H1 (cell line): Measurements from ENCODE around the gene TXK. TPM values are rescaled to one million over a fixed set of nuclear protein-coding genes. Genes with fewer than 3 reads are reported as not detected.

Experiments
- CTCF ChIA-PET: fragments of 300-600 bp; sonication (Branson Sonifier 250); formaldehyde crosslinking; loops from one replicate; lab custom pipeline; 2021; ENCODE audit not compliant: partially characterized antibody; lab: Charles Lee
- POLR2A ChIA-PET: fragments of 300-600 bp; sonication (Branson Sonifier 250); formaldehyde crosslinking; loops from one replicate; lab custom pipeline; 2021; ENCODE audit warnings: inconsistent platforms; ENCODE audit not compliant: partially characterized antibody; lab: Charles Lee
- DNase-seq, 2 experiments: peaks; one replicate each; pipeline versions ENCODE4 v3.0.0 to v3.0.0-alpha.2; 2010 to 2022; ENCODE audit warnings: low spot score in 2 of 2, low read depth in 1 of 2, mixed read lengths in 1 of 2
- FAIRE-seq: peaks from 2 replicates; lab custom pipeline; 2011; peaks lifted over from hg19 to GRCh38; lab: Jason Lieb, UNC
- H2AFZ ChIP-seq: 2 replicates; pipeline ENCODE4 v1.8.1; 2012; ENCODE audit warnings: low read length, inconsistent platforms
- H2AK5ac ChIP-seq: 2 replicates; pipeline ENCODE4 v1.6.1; 2013; ENCODE audit warnings: low read depth, low read length
- H2BK120ac ChIP-seq: replicated peaks from 2 replicates; pipeline ENCODE3; 2013; ENCODE audit warnings: low read depth, low read length, inconsistent platforms
- H2BK12ac ChIP-seq: 2 replicates; pipeline ENCODE4 v1.6.1; 2013; ENCODE audit warnings: low read depth, low read length
- H2BK15ac ChIP-seq: 2 replicates; pipeline ENCODE4 v1.6.1; 2013; ENCODE audit warnings: low read length
- H2BK20ac ChIP-seq: 2 replicates; pipeline ENCODE4 v1.6.1; 2013; ENCODE audit warnings: low read length
- H2BK5ac ChIP-seq: 2 replicates; pipeline ENCODE4 v1.6.1; 2013; ENCODE audit warnings: low read depth, low read length
- H3K14ac ChIP-seq: 2 replicates; pipeline ENCODE4 v1.6.1; 2013; ENCODE audit warnings: inconsistent platforms; ENCODE audit not compliant: insufficient read length
- H3K18ac ChIP-seq: 2 replicates; pipeline ENCODE4 v1.6.1; 2013; ENCODE audit warnings: low read length; ENCODE audit errors: extremely low read depth
- H3K23ac ChIP-seq: 2 replicates; pipeline ENCODE4 v1.6.1; 2013; ENCODE audit warnings: inconsistent platforms; ENCODE audit not compliant: insufficient read length
- H3K23me2 ChIP-seq: 2 replicates; pipeline ENCODE4 v1.6.1; 2013; ENCODE audit warnings: low read depth, low read length
- H3K27ac ChIP-seq: 2 replicates; pipeline ENCODE4 v1.6.1; 2011; ENCODE audit warnings: low read depth, low read length, inconsistent platforms
- H3K27me3 ChIP-seq, 4 experiments: replicated peaks in 1 of 4; 1 replicate in 1 of 4; 2 replicates in 3 of 4; pipeline versions ENCODE4 v1.6.1 to v1.8.1; 2011 to 2013; ENCODE audit warnings: low read length in 3 of 4, mild to moderate bottlenecking in 3 of 4, inconsistent platforms in 2 of 4, mixed read lengths in 2 of 4, moderate library complexity in 1 of 4; ENCODE audit not compliant: control insufficient read depth in 3 of 4, insufficient read depth in 3 of 4; ENCODE audit errors: extremely low read depth in 1 of 4
- H3K36me3 ChIP-seq, 4 experiments: 2 replicates each; pipeline versions ENCODE4 v1.6.1 to v1.8.1; 2011 to 2013; ENCODE audit warnings: mild to moderate bottlenecking in 4 of 4, low read length in 3 of 4, moderate library complexity in 2 of 4, control low read depth in 1 of 4, inconsistent platforms in 1 of 4; ENCODE audit not compliant: insufficient read depth in 4 of 4, control insufficient read depth in 2 of 4
- H3K4ac ChIP-seq: replicated peaks from 2 replicates; pipeline ENCODE3; 2013; ENCODE audit warnings: low read length, low read depth, mixed read lengths, inconsistent platforms; ENCODE audit not compliant: insufficient read length
- H3K4me1 ChIP-seq, 4 experiments: replicated peaks in 1 of 4; 1 replicate in 1 of 4; 2 replicates in 3 of 4; pipeline versions ENCODE4 v1.6.1 to v1.8.1; 2011 to 2013; ENCODE audit warnings: low read length in 3 of 4, inconsistent platforms in 2 of 4, mixed read lengths in 1 of 4; ENCODE audit not compliant: insufficient read depth in 4 of 4, control insufficient read depth in 3 of 4
- H3K4me2 ChIP-seq, 2 experiments: 2 replicates each; pipeline versions ENCODE4 v1.6.1 to v1.8.1; 2011 to 2013; ENCODE audit warnings: low read depth in 2 of 2, low read length in 2 of 2, control low read depth in 1 of 2, inconsistent platforms in 1 of 2, mild to moderate bottlenecking in 1 of 2; ENCODE audit not compliant: insufficient read depth in 1 of 2
- H3K4me3 ChIP-seq, 4 experiments: fragments of 200-600, 300-600 bp in 1 of 4; sonication (generic), shearing (Covaris generic), sonication (Bioruptor Twin) in 1 of 4; 2 replicates each; pipeline versions ENCODE4 v1.5.1 to v1.8.1; 2011 to 2016; ENCODE audit warnings: low read length in 4 of 4, low read depth in 3 of 4, control low read depth in 2 of 4, inconsistent platforms in 2 of 4, mild to moderate bottlenecking in 2 of 4, mixed read lengths in 1 of 4, moderate library complexity in 1 of 4; ENCODE audit not compliant: insufficient read depth in 2 of 4; ENCODE audit errors: extremely low read depth in 1 of 4
- H3K56ac ChIP-seq: replicated peaks from 2 replicates; pipeline ENCODE3; 2013; ENCODE audit warnings: low read depth, mild to moderate bottlenecking, mixed read lengths, low read length, inconsistent platforms; ENCODE audit not compliant: insufficient read length
- H3K79me1 ChIP-seq: 2 replicates; pipeline ENCODE4 v1.6.1; 2013; ENCODE audit warnings: low read depth, low read length, control low read depth
- H3K79me2 ChIP-seq, 2 experiments: 2 replicates each; pipeline versions ENCODE4 v1.6.1 to v1.8.1; 2012 to 2013; ENCODE audit warnings: low read length in 2 of 2, mild to moderate bottlenecking in 2 of 2, inconsistent platforms in 1 of 2; ENCODE audit not compliant: insufficient read depth in 2 of 2, control insufficient read depth in 1 of 2
- H3K9ac ChIP-seq, 4 experiments: replicated peaks in 1 of 4; 1 replicate in 1 of 4; 2 replicates in 3 of 4; pipeline versions ENCODE4 v1.6.1 to v1.8.1; 2011 to 2013; ENCODE audit warnings: low read depth in 3 of 4, low read length in 3 of 4, control low read depth in 2 of 4, mild to moderate bottlenecking in 2 of 4, moderate library complexity in 2 of 4, inconsistent platforms in 1 of 4; ENCODE audit errors: extremely low read depth in 1 of 4
- H3K9me3 ChIP-seq, 2 experiments: 2 replicates each; pipeline versions ENCODE4 v1.6.1 to v1.8.1; 2012 to 2013; ENCODE audit warnings: mild to moderate bottlenecking in 2 of 2, moderate library complexity in 2 of 2, control low read depth in 1 of 2, inconsistent platforms in 1 of 2, low read depth in 1 of 2, low read length in 1 of 2, mixed read lengths in 1 of 2; ENCODE audit not compliant: insufficient read depth in 2 of 2
- H4K20me1 ChIP-seq, 2 experiments: replicated peaks in 1 of 2; 2 replicates each; pipeline versions ENCODE3 to v1.8.1; 2011 to 2013; ENCODE audit warnings: inconsistent platforms in 2 of 2, low read length in 2 of 2, mild to moderate bottlenecking in 1 of 2; ENCODE audit not compliant: insufficient read depth in 2 of 2, control insufficient read depth in 1 of 2
- H4K5ac ChIP-seq: 2 replicates; pipeline ENCODE4 v1.6.1; 2013; ENCODE audit warnings: low read length, low read depth, mixed read lengths, inconsistent platforms; ENCODE audit not compliant: insufficient read length
- H4K8ac ChIP-seq: 2 replicates; pipeline ENCODE4 v1.8.0; 2013; ENCODE audit warnings: mild to moderate bottlenecking, moderate library complexity, low read length, inconsistent platforms; ENCODE audit not compliant: insufficient read depth; ENCODE audit errors: extremely low read depth
- H4K91ac ChIP-seq: replicated peaks from 2 replicates; pipeline ENCODE3; 2013; ENCODE audit warnings: low read length, mixed read lengths, inconsistent platforms; ENCODE audit not compliant: insufficient read length
- BRCA1 ChIP-seq: IDR thresholded peaks from 2 replicates; pipeline ENCODE4 v1.6.1; 2012; ENCODE audit warnings: low read depth, low read length, improper control_type of control experiment
- CBX8 ChIP-seq: fragments of 300-800, 300-1000 bp; sonication (generic); IDR thresholded peaks from 2 replicates; pipeline ENCODE4 v1.7.1; 2016; ENCODE audit warnings: low read depth, low read length, borderline replicate concordance
- CHD1 ChIP-seq: IDR thresholded peaks from 2 replicates; pipeline ENCODE4 v1.6.1; 2012; ENCODE audit warnings: low read depth, low read length, improper control_type of control experiment
- HDAC2 ChIP-seq, 2 experiments: fragments of 300-600 bp in 1 of 2; sonication (generic) in 1 of 2; IDR thresholded peaks; 2 replicates each; pipeline ENCODE4 v1.6.1; 2011 to 2012; ENCODE audit warnings: low read depth in 2 of 2, low read length in 2 of 2, mild to moderate bottlenecking in 2 of 2, moderate library complexity in 2 of 2, borderline replicate concordance in 1 of 2, inconsistent platforms in 1 of 2
- KDM5A ChIP-seq: fragments of 200-600 bp; IDR thresholded peaks from 2 replicates; pipeline ENCODE4 v1.7.1; 2012; ENCODE audit warnings: mild to moderate bottlenecking, low read length, inconsistent platforms, mixed read lengths
- POU5F1 ChIP-seq: IDR thresholded peaks from 2 replicates; pipeline ENCODE4 v1.6.1; 2011; ENCODE audit warnings: low read depth, mild to moderate bottlenecking, low read length, moderate library complexity
- SIX5 ChIP-seq: IDR thresholded peaks from 2 replicates; pipeline ENCODE4 v1.6.1; 2011; ENCODE audit warnings: mild to moderate bottlenecking, low read depth, low read length
- ZNF274 ChIP-seq: IDR thresholded peaks from 2 replicates; pipeline ENCODE4 v1.7.0; 2012; ENCODE audit warnings: low read length, borderline replicate concordance; ENCODE audit errors: extremely low read depth
- polyA plus RNA-seq, 7 experiments: library from polyadenylated mRNA; depleted of rRNA in 3 of 7; stranded (reverse) in 5 of 7; unstranded in 2 of 7; fragments of >200 nt in 5 of 7; fragments of 200-250 nt in 2 of 7; gene quantifications; 1 replicate in 5 of 7; 2 replicates in 1 of 7; 4 replicates in 1 of 7; pipeline versions ENCODE4 v1.2.1 to v1.2.3, GENCODE V29; 2011 to 2013; ENCODE audit warnings: missing spikeins in 2 of 7, mixed read lengths in 2 of 7
- total RNA-seq: library from RNA; stranded (reverse); fragmentation: NEBNext Ultra II Directional; extraction: Animal tissue kit (Norgen Biotek cat#: 25700); gene quantifications from 2 replicates; pipeline ENCODE4 v1.2.1, GENCODE V29; 2021
- TF ChIP-seq, protein P1 (sequence below): IDR thresholded peaks from 2 replicates; pipeline ENCODE4 v1.6.1; 2011; ENCODE audit warnings: low read length, improper control_type of control experiment
- TF ChIP-seq, protein P2 (sequence below): IDR thresholded peaks from 2 replicates; pipeline ENCODE4 v1.6.1; 2011; ENCODE audit warnings: low read depth, mild to moderate bottlenecking, low read length; ENCODE audit not compliant: insufficient read depth

The TXK gene
- total and polyA plus RNA-seq, 2 of the 8 experiments (the other 6 are each of a cell fraction or from before 2014, with no cell fraction given), result not detected

DNA sequence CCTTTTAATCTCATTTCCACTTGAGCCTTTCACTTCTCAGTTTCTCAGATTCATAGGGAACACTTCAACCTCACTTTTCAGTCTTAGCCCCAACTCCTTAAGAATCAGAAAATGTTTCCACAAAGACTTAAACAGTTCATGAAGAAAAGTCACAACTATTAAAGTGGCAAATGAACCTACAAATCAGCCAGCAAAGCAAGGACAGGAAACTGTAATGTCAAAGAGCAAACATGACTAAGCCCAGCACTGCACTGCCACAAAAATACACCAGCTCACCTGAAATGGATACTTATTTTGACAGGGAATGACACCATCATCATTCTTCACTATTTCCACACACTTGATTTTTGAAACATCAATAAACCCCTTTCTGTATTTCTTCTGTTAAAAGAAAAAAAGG is 41.8 kb upstream of the TXK start:
- H4K5ac ChIP-seq, result no peak overlapping the region
- H2BK120ac ChIP-seq, result no peak overlapping the region
- no peaks in the 10 kb centered on the region for H3K36me3 ChIP-seq
- peaks cover 0 to 2% (median 0%) of the 10 kb centered on the region in 4 experiments; a peak in 1 of 7 replicates for H3K4me1 ChIP-seq
- H3K79me1 ChIP-seq, result no peaks in the 10 kb centered on the region
- no peak overlapping the region for H3K14ac ChIP-seq
- no peak overlapping the region for H3K23ac ChIP-seq
- H2BK15ac ChIP-seq, result no peak overlapping the region
- H3K9me3 ChIP-seq, result peaks cover 0 to 6% of the 10 kb centered on the region in 2 experiments; a peak in 1 of 4 replicates
- H3K27ac ChIP-seq, result no peak overlapping the region
- H2BK12ac ChIP-seq, result no peak overlapping the region
- H4K20me1 ChIP-seq, result no peaks in the 10 kb centered on the region
- no peak overlapping the region for H4K91ac ChIP-seq
- CTCF ChIA-PET, result interaction anchor here (0.5 to 1.0 kb wide), 2 partner anchors 57 to 488 kb away, joined by 3 read pairs; no protein-coding TSS in a partner anchor
- no peak for FAIRE-seq
- H4K8ac ChIP-seq, result no peak overlapping the region
- no peaks in the 10 kb centered on the region for H3K27me3 ChIP-seq
- no peak overlapping the region for H2BK5ac ChIP-seq
- no peak overlapping the region for H2BK20ac ChIP-seq
- H2AK5ac ChIP-seq, result no peak overlapping the region
- no peaks in the 10 kb centered on the region for H3K79me2 ChIP-seq
- H3K18ac ChIP-seq, result no peak overlapping the region
- TF ChIP-seq CBX8 (no peak), KDM5A (no peak), SIX5 (no peak), POU5F1 (no peak), CHD1 (no peak), BRCA1 (no peak), HDAC2 (IDR thresholded peaks at IDR 0.05; ENCODE audit: borderline replicate concordance in 1 of 2, low read depth in 2 of 2, low read length in 2 of 2) (no peak), ZNF274 (no peak)
- TF ChIP-seq, protein P1, sequence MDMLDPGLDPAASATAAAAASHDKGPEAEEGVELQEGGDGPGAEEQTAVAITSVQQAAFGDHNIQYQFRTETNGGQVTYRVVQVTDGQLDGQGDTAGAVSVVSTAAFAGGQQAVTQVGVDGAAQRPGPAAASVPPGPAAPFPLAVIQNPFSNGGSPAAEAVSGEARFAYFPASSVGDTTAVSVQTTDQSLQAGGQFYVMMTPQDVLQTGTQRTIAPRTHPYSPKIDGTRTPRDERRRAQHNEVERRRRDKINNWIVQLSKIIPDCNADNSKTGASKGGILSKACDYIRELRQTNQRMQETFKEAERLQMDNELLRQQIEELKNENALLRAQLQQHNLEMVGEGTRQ, result no peak
- TF ChIP-seq, protein P2, sequence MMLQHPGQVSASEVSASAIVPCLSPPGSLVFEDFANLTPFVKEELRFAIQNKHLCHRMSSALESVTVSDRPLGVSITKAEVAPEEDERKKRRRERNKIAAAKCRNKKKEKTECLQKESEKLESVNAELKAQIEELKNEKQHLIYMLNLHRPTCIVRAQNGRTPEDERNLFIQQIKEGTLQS, result no peak
- H3K23me2 ChIP-seq, result no peaks in the 10 kb centered on the region
- no peak overlapping the region for H3K9ac ChIP-seq
- H3K4me3 ChIP-seq, result no peak overlapping the region
- H2AFZ ChIP-seq, result no peak overlapping the region
- no peak overlapping the region for H3K56ac ChIP-seq
- POLR2A ChIA-PET, result interaction anchor here (1.1 kb wide), 1 partner anchor 48 kb away, joined by 3 read pairs; no protein-coding TSS in a partner anchor
- DNase-seq, result no peak
- no peak overlapping the region for H3K4ac ChIP-seq
- no peak overlapping the region for H3K4me2 ChIP-seq
